ENCODE data around the gene PTPN9.

DNA sequence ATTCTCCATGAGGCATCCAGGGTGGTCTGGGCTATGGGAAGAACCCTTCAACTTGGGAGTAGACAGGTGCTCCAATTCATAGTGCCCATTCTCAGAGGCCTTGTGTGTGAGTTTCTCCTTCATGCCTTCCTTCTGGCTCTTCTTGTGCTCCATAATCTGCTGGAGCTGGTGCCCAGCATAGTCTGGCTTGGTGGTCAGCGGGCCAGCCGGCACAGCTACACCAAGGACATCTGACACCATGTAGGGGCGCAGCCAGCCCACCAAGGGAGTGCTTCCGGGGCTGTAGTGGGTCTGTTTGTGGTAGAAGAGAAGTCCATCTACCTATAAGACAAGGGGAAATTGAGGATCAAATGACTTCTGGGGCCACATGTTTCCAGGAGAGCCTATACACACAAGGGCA, 19.2 kb upstream of the PTPN9 start:
- TF ChIP-seq, protein P1, sequence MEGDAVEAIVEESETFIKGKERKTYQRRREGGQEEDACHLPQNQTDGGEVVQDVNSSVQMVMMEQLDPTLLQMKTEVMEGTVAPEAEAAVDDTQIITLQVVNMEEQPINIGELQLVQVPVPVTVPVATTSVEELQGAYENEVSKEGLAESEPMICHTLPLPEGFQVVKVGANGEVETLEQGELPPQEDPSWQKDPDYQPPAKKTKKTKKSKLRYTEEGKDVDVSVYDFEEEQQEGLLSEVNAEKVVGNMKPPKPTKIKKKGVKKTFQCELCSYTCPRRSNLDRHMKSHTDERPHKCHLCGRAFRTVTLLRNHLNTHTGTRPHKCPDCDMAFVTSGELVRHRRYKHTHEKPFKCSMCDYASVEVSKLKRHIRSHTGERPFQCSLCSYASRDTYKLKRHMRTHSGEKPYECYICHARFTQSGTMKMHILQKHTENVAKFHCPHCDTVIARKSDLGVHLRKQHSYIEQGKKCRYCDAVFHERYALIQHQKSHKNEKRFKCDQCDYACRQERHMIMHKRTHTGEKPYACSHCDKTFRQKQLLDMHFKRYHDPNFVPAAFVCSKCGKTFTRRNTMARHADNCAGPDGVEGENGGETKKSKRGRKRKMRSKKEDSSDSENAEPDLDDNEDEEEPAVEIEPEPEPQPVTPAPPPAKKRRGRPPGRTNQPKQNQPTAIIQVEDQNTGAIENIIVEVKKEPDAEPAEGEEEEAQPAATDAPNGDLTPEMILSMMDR (IDR thresholded peaks at IDR 0.05) = no peak
- no peak for TF ChIP-seq POLR2A (IDR thresholded peaks at IDR 0.05)
- TF ChIP-seq EP300 (IDR thresholded peaks at IDR 0.05) = no peak

All from gastroesophageal sphincter (tissue), 3 donors.